Stimulated activated CD8-positive, alpha-beta memory T cell treated with anti-CD3 and anti-CD28 coated beads, Interleukin-7, amount 100 ng/mL, for 24 hours (primary cell): ENCODE data around the gene RNF19B.
A peak's percentile ranks its signal among the peaks of the same experiment; 100 is the strongest.
"Not testable (repeated sequence)": the region's sequence is repeated elsewhere in the genome, so short reads cannot be mapped to it uniquely, and the experiment has no call there.

Experiments used
- DNase-seq: peaks from one replicate; pipeline ENCODE4 v3.0.0-alpha.2; 2020; ENCODE audit warnings: low read depth

RNF19B gene

GRCh38 chr1:32991819-32992488, 27.3 kb upstream of the RNF19B start:
- DNase-seq, result no peak

- no peak for DNase-seq
Observed at GRCh38 chr1:32991386-32991785, 26.8 kb upstream of the RNF19B start.

- no peak for DNase-seq
Observed at GRCh38 chr1:32990887-32991286, 26.3 kb upstream of the RNF19B start.

DNA sequence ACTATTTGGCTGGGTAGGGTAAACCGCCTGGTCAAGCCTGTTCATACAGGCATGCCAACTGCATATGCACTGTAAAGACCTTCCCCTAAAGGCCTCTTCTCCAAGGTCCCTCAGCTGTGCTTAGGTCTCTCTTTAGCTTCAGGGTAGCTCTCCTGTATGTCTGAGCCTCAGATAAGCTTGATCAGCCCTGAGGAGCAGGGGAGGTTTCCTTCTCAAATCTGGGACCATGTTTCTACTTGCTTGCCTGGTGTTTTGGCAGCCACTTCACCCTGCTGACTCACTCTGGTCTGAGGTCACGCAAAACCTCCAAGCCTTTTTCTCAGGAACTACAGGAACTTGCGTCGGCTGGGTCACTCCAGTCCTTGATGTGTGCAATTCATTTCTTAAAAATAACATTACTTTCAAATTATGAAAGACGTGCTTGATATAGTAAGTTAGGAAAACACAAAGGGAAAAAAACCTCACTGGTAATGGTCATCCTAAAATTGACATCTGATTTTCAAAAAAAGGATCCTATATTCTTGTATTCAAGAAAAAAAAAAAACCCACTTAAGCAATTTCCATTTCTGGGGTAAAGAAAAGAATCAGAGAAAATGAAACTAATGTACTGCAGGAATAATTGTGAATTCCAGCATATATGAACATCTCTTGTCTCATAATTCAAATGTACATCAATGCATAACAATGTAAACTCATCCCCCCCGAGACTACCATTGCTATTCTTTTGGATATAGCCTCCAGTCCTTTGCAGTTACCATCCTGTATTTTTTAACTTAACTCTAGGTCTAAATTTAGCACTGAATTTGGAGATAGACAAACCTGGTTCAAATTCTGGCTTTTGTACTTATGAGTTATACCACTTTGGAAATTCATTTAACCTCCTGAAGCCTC, 24.8 kb upstream of the RNF19B start:
- DNase-seq, result peak; percentile 10

DNA sequence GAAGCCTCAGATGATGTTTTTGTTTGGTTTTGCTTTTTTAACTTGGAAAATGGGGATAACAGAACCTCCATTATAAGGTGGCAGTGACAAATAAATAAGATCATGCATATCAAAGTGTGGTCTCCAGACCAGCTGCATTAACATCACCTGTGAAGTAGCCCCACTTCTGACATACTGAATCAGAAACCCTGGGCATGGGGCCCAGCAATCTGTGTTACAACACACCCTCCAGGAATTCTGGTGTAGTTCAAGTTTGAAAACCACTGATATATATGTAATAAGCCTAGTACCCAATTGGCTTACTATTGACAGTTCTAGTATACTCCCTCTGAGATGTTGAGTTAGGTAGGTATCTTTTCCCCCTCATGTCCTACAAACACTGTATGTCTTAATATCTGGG, 24.1 kb upstream of the RNF19B start:
- DNase-seq, result no peak

DNA sequence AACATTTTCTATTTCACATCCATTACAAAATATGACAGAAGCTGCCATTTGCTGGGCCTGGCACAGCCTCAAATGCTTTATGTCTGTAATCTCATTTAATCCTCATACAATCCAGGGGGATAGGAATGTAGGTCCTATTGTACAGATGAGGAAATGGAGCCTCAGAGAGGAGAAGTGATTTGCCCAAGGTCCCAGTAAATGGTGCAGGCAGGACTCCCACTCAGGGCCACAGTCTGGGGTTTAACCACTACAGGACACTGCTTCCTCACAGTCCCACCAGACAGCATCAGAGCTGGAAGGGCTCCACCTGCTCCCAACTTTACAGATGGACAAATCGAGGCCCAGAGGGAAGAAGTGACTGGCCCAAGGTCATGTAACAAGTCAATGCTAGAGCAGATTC, 20.6 kb upstream of the RNF19B start:
- DNase-seq, result no peak

DNA sequence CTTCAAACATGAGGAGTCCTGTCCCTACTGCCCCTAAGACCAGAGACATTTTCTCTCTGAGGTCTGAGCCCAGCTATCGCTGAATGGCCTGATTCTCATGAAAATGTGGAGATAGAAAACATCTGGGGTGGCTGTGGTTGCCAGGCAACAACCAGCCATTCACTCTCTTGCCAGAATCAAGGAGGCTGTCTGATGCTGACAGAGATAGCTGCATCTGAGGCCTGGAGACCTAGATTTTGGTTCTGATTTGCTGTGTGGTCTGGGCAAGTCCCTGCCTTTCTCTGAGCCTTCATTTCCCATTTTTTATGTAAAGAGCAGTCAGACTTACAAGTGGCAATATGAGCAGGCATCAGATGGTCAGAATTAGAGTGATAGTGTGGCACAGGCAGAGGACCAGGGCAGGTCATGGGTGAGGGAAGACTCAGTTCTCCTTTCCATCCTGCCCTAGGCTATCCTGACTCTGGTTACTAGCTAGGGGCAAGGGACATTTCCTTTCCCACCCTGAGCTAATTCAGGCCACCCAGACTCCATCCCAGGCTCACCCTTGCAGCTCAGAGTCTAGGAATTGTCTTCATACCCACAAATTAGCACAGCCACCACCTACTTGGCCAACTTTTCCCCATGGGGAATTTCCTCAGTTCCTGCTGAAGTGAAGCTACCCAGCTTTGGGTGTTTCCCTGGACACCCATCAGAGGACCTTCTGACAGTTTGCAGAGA, 20.0 kb upstream of the RNF19B start:
- DNase-seq, result no peak

GRCh38 chr1:32984090-32984454, 19.5 kb upstream of the RNF19B start:
- no peak for DNase-seq

DNA sequence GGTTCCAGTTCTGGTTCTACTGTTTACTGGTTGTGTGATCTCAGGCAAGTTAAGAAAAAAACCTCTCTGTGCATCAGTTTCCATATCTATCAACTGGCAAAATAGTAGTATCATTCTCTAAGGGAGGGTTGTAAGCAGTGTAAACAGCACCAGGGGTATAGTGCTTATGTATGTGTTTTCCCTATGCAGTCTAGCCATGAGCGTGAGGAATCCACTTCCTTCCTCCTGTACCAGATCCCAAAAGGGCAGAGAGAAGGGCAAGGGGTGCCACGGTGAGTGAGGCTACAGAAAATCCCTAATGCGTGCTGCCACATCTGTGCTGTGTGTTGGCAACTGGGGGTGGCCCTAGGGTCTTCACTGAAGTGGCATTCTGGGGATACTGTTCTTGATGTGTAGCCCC, 18.4 kb upstream of the RNF19B start:
- DNase-seq, result no peak

- DNase-seq, result peak; percentile 21
Observed at GRCh38 chr1:32981003-32981901, 16.6 kb upstream of the RNF19B start.

DNA sequence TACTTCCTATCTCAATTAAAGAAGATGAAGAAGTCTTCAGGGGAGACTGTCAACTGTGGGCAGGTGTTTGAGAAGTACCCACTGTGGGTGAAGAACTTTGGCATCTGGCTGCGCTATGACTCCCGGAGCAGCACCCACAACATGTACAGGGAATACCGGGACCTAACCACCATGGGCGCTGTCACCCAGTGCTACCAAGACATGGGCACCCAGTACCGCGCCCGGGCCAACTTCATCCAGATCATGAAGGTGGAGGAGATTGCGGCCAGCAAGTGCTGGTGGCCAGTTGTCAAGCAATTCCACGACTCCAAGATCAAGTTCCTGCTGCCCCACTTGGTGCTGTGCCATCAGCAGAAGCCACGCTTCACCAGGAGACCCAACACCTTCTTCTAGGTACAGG, 15.5 kb upstream of the RNF19B start:
- DNase-seq, result no peak

GRCh38 chr1:32978854-32979253, 14.2 kb upstream of the RNF19B start:
- DNase-seq, result no peak

- DNase-seq, result no peak
Observed at GRCh38 chr1:32977546-32978087, 13.0 kb upstream of the RNF19B start.

- not testable (repeated sequence) for DNase-seq
Observed at GRCh38 chr1:32975055-32975454, 10.4 kb upstream of the RNF19B start.

- DNase-seq, result not testable (repeated sequence)
Observed at GRCh38 chr1:32973458-32973857, 8.8 kb upstream of the RNF19B start.

DNA sequence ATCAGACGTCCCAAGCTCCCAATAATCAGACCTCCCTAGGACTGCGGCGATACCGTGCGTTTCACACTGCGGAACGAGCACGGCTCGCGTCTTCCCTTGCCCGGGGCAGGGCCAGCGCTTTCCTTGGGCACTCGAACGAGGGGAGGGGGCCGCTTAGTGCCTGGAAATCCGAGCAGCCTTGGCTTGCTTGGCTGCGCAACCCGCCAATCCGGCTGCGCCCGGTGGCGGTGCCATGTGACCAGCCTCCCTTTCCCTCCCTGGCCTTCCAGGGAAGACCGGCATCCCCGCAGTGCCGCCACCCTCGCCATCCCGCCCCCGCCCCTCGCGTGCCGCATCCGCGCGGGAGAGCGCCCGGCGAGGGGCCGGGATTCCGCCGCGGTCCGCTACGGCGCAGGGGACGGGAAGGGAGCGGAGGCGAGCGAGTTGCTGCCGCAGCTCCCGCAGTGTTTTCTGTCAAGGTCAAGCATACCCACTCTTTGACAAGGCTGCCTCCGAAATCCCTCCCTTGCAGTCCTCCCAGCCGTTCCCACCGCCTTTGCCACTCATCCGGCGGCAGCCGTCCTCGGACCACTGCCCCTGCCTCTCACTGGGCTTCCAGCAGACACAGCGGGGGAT, 8.3 kb upstream of the RNF19B start:
- DNase-seq, result no peak

DNA sequence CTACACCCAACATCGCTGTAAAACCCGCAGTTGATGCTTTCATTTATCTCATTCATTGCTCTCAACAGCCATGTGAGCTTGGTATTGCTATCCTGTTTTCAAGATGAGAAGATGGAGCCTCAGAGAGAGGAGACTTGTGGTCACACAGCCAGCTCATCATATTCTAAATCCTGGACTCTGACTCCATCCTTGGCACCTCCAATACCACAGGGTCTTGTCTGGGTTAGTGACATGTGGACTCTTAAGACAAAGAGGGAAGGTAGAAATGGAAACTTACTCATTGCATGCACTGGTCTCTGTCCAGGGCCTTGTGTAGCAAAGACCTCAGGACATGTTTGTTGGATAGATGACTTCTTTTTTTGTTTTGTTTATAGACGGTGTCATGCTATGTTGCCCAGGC, 7.0 kb upstream of the RNF19B start:
- no peak for DNase-seq

DNA sequence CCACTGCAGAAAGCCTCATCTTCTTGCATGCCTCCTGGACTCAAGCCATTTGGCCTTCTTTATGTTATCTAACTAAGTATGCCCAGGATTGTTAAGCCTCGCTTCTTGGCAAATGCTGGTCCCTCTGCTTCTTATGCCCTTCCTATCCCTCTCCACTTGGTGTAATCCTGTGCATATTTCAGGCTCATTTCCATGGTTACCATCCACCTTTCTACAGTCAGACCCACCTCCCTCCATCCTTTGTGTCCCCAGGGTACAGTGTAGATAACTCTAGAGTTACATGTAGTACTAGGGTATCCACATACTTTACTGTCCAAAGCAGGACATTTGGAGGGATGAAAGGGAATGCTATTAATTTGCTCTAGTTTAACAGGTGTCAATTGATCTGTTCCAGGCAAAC, 6.5 kb upstream of the RNF19B start:
- no peak for DNase-seq

DNA sequence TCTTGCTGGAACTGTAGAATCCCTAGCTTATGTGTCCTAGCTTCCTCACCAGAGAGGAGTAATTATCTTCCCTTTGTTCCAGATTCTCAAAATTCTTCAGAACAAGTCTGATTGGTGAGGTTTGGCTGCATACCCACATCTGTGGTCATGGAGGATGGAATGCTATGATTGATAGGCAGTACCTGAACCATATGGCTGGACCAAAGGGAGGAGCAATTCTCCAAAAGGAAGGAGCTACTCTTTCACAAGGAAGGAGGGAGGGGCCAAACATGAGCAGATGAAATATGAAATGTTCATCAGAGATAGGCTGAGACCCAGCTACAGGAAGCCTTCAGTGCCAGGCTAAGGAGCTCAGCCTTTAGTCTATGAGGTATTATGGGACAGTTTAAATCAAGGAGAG, 5.0 kb upstream of the RNF19B start:
- DNase-seq, result no peak

DNA sequence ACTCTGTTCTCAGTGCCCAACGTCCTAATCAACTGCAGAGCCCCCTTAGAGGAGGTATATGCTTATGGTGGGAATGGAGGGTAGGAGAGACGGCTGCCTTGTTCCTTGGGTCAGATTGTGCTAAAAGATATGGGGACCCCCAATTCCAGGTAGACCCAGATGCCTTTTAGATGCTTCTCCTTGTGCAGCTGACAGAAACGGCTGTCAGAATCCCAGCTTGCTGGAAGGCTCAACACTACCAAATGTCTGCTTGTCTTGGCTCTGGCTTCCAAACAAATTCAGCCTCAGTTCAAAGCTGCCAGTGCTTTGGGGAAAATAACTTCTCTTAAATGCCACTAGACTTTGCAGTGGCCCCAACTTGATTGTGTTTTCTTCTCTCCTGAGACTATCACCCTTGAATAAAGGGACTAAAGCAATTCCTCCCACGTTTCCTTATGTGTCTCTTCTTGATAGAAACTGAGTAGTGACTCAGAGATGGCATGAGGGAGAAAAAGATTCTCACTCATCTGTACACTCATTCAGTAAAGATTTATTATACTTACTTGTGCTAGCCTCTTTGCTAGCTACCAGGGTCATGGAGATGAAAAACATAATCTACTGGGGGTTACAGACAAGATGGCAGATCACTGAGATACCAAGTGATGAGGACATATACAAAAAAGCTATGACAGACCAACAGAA, 3.4 kb upstream of the RNF19B start:
- no peak for DNase-seq

DNA sequence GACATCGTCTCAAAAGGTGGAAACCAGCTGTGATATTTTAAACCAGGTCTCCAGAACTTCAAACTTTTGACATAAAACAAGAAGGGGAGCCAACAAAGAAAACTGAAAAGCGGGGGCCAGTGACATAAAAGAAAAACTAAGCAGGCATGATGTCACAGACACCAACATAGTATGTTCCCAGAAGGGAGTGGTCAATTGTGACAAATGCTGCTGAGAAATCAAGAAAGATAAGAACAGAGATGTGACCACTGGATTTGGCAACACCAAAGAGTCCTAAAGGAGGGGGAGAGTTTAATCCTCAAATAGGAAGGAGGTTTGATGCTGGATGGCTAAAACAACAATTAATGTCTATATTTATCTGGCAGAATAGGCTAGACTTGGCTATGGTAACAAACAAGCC, 2.3 kb upstream of the RNF19B start:
- DNase-seq, result no peak
